Measurements from ENCODE around the gene STT3B. TPM values are rescaled to one million over a fixed set of nuclear protein-coding genes. Genes with fewer than 3 reads are reported as not detected.

STT3B gene
- total RNA-seq, 2 experiments from 2014 or later: 93.5 to 122 TPM

DNA sequence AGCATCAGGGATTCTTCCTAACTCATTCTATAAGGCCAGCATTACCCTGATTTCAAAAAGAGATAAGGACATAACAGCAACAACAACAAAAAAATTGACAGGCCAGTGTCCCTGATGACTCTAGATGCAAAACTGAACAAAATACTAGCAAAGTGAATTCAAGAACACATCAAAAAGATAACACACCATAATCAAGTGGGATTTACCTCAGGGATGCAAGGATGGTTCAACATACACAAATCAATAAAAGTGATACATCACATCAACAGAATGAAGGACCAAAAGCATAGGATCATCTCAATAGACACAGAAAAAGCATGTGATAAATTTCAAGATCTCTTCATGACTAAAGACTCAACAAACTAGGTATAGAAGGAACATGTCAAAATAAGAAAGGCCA, 119.6 kb downstream of the STT3B start:
- TF ChIP-seq EZH2phosphoT487 (IDR thresholded peaks at IDR 0.05; ENCODE audit: borderline replicate concordance, low read depth, low read length): no peak
- no peak for TF ChIP-seq CTCF (conservative IDR thresholded peaks at IDR 0.05; ENCODE audit: low read length)
- ChIA-PET POLR2A (interaction anchor here (1.0 kb wide), 1 partner anchor 30 kb away, joined by 3 read pairs; no protein-coding TSS in a partner anchor), CTCF (ENCODE audit: unreplicated experiment) (no interaction called here)
- Histone ChIP-seq H3K9me3 (ENCODE audit: low read length) (peaks cover 41% of the 10 kb centered on the region; the same call in 1 of the 2 replicates), H3K4me3 (ENCODE audit: low read depth, low read length, poor library complexity, severe bottlenecking) (no peak overlapping the region), H3K9me2 (ENCODE audit: insufficient read depth, low read length) (no peaks in the 10 kb centered on the region), H4K20me1 (ENCODE audit: insufficient read depth, low read length) (no peaks in the 10 kb centered on the region), H3K27ac (ENCODE audit: low read depth, low read length, poor library complexity, severe bottlenecking) (no peak overlapping the region), H3K79me2 (ENCODE audit: insufficient read depth, low read depth, low read length) (no peaks in the 10 kb centered on the region), H3K4me2 (ENCODE audit: low read length) (no peak overlapping the region), H3K4me1 (ENCODE audit: insufficient read depth, low read length, poor library complexity, severe bottlenecking) (no peaks in the 10 kb centered on the region), H2AFZ (ENCODE audit: low read length) (no peak overlapping the region), H3K36me3 (ENCODE audit: insufficient read depth, low read length) (peaks cover 95% of the 10 kb centered on the region)
- no peak for DNase-seq (ENCODE audit: low spot score)
- no TSS peak for BruUV-seq (replicated peaks)
- intact Hi-C loops (cut with micrococcal nuclease; ENCODE audit: unreplicated experiment): no loop called here

DNA sequence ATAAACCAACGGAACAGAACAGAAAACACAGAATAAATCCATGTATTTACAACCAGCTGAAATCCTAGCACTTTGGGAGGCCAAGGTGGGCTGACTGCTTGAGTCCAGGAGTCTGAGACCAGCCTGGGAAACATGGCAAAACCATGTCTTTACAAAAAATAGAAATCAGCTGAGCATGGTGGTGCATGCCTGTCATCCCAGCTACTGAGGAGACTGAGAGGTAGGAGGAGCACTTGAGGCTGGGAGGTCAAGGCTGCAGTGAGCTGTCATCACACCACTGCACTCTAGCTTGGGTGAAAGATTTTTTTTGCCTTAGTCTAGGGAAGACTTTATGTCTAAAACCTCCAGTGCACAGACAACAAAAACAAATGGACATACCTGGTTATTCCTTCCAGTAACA, 120.7 kb downstream of the STT3B start:
- no peaks in the 10 kb centered on the region for H3K9me2 ChIP-seq (ENCODE audit: insufficient read depth, low read length)
- ChIA-PET CTCF (ENCODE audit: unreplicated experiment) (no interaction called here), POLR2A (no interaction called here)
- intact Hi-C loops (cut with micrococcal nuclease; ENCODE audit: unreplicated experiment): no loop called here
- H3K36me3 ChIP-seq (ENCODE audit: insufficient read depth, low read length): peaks cover 94% of the 10 kb centered on the region
- no peak for DNase-seq (ENCODE audit: low spot score)
- no peak overlapping the region for H2AFZ ChIP-seq (ENCODE audit: low read length)
- TF ChIP-seq CTCF (conservative IDR thresholded peaks at IDR 0.05; ENCODE audit: low read length) (no peak), EZH2phosphoT487 (IDR thresholded peaks at IDR 0.05; ENCODE audit: borderline replicate concordance, low read depth, low read length) (no peak)
- H3K79me2 ChIP-seq (ENCODE audit: insufficient read depth, low read depth, low read length): no peaks in the 10 kb centered on the region
- no peaks in the 10 kb centered on the region for H3K4me1 ChIP-seq (ENCODE audit: insufficient read depth, low read length, poor library complexity, severe bottlenecking)
- no peak overlapping the region for H3K4me3 ChIP-seq (ENCODE audit: low read depth, low read length, poor library complexity, severe bottlenecking)
- H3K4me2 ChIP-seq (ENCODE audit: low read length): no peak overlapping the region
- no peaks in the 10 kb centered on the region for H4K20me1 ChIP-seq (ENCODE audit: insufficient read depth, low read length)
- no peak overlapping the region for H3K27ac ChIP-seq (ENCODE audit: low read depth, low read length, poor library complexity, severe bottlenecking)
- BruUV-seq (replicated peaks): no TSS peak
- H3K9me3 ChIP-seq (ENCODE audit: low read length): peaks cover 41% of the 10 kb centered on the region; the same call in 1 of the 2 replicates

DNA sequence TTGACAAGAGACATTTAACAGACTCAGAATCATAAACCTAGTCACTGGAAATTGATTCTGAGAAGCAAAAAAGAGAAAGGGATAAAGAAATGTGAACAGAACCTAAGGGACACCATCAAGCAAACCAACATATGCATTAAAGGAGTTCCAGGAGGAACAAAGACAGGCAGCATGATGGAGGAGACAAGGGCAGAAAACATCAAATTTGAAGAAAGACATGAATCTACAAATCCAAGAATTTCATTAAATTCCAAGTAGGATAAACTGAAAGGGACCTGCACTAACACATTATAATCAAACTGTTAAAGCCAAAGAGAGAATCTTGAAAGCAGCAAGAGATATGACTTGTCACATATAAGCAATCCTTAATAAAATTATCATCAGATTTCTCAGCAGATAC, 122.3 kb downstream of the STT3B start:
- Histone ChIP-seq H3K9me3 (ENCODE audit: low read length) (peaks cover 28% of the 10 kb centered on the region; the same call in 1 of the 2 replicates), H3K79me2 (ENCODE audit: insufficient read depth, low read depth, low read length) (no peaks in the 10 kb centered on the region), H3K4me1 (ENCODE audit: insufficient read depth, low read length, poor library complexity, severe bottlenecking) (no peaks in the 10 kb centered on the region), H4K20me1 (ENCODE audit: insufficient read depth, low read length) (no peaks in the 10 kb centered on the region), H3K27ac (ENCODE audit: low read depth, low read length, poor library complexity, severe bottlenecking) (no peak overlapping the region), H3K9me2 (ENCODE audit: insufficient read depth, low read length) (no peaks in the 10 kb centered on the region), H3K4me2 (ENCODE audit: low read length) (no peak overlapping the region), H3K4me3 (ENCODE audit: low read depth, low read length, poor library complexity, severe bottlenecking) (no peak overlapping the region), H2AFZ (ENCODE audit: low read length) (no peak overlapping the region), H3K36me3 (ENCODE audit: insufficient read depth, low read length) (peaks cover 94% of the 10 kb centered on the region)
- no peak for TF ChIP-seq CTCF (conservative IDR thresholded peaks at IDR 0.05; ENCODE audit: low read length)
- no peak for TF ChIP-seq EZH2phosphoT487 (IDR thresholded peaks at IDR 0.05; ENCODE audit: borderline replicate concordance, low read depth, low read length)
- no peak for DNase-seq (ENCODE audit: low spot score)
- ChIA-PET CTCF (ENCODE audit: unreplicated experiment) (no interaction called here), POLR2A (no interaction called here)
- intact Hi-C loops (cut with micrococcal nuclease; ENCODE audit: unreplicated experiment): no loop called here
- BruUV-seq (replicated peaks): no TSS peak
